Ectodermal cell (in vitro differentiated cells): Measurements from ENCODE around the gene ARID4B.
"Not testable (repeated sequence)": the region's sequence is repeated elsewhere in the genome, so short reads cannot be mapped to it uniquely, and the experiment has no call there.

Source experiments
- H3K27ac ChIP-seq: 2 replicates; pipeline ENCODE4 v1.7.0; 2013; ENCODE audit warnings: mild to moderate bottlenecking, low read depth, low read length; ENCODE audit not compliant: insufficient read depth, poor library complexity, severe bottlenecking
- H3K27me3 ChIP-seq: 2 replicates; pipeline ENCODE4 v1.7.0; 2013; ENCODE audit warnings: mild to moderate bottlenecking, low read length; ENCODE audit not compliant: insufficient read depth, control insufficient read depth, poor library complexity, severe bottlenecking
- H3K36me3 ChIP-seq: one replicate; pipeline ENCODE4 v1.7.0; 2013; ENCODE audit warnings: low read length; ENCODE audit not compliant: control insufficient read depth, insufficient read depth
- H3K4me1 ChIP-seq: one replicate; pipeline ENCODE4 v1.7.0; 2013; ENCODE audit warnings: low read length; ENCODE audit not compliant: control insufficient read depth, insufficient read depth
- H3K4me3 ChIP-seq: 2 replicates; pipeline ENCODE4 v1.7.0; 2013; ENCODE audit warnings: low read depth, low read length, control low read depth; ENCODE audit not compliant: insufficient read depth
- H3K9me3 ChIP-seq: 2 replicates; pipeline ENCODE4 v1.7.0; 2013; ENCODE audit warnings: mild to moderate bottlenecking, low read length, moderate library complexity; ENCODE audit not compliant: control insufficient read depth
- WGBS, 2 experiments: methylation state at CpG; one replicate each; pipeline ENCODE4 v1.1.7; 2013; ENCODE audit warnings: missing lambda C conversion rate in 2 of 2; 5-methylcytosine and 5-hydroxymethylcytosine counted together

ARID4B gene

DNA sequence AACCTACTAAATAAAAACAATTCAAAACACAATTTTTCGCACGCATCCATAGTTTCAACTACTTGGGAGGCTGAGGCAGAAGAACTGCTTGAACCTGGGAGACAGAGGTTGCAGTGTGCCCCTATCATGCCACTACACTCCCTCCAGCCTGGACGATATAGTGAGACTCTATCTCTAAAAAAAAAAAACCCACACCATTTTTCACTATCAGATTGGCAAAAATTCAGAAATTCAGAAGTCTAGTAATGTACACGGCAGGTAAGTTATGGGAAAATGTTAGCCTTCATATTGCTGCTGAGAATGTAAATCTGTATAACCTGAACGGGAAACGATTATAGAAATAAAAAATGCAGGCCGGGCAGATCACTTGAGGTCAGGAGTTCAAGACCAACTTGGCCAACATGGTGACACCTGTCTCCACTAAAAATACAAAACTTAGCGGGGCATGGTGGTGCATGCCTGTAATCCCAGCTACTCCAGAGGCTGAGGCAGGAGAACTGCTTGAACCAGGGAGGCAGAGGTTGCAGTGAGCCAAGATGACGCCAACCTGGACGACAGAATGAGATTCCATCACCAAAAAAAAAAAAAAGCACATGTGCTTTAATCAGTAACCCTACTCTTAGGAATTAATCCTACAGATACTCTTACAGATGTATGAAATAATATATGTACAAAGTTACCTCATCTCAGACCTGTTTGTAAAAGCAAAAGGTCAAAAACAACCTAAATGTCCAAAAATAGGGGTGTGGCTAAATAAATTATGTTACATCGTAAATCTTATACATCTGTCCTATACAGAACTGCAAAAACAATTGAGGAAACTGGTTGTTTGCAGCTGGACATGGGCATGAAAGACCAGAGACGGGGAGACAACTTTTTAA, 37.9 kb downstream of the ARID4B start:
- Histone ChIP-seq H3K4me3 (no peak overlapping the region), H3K27me3 (no peaks in the 10 kb centered on the region), H3K36me3 (no peaks in the 10 kb centered on the region), H3K4me1 (no peaks in the 10 kb centered on the region), H3K27ac (no peak overlapping the region), H3K9me3 (no peaks in the 10 kb centered on the region)
- WGBS, 2 experiments: 94 to 97% methylated on average over 11 of the region's 12 CpGs

DNA sequence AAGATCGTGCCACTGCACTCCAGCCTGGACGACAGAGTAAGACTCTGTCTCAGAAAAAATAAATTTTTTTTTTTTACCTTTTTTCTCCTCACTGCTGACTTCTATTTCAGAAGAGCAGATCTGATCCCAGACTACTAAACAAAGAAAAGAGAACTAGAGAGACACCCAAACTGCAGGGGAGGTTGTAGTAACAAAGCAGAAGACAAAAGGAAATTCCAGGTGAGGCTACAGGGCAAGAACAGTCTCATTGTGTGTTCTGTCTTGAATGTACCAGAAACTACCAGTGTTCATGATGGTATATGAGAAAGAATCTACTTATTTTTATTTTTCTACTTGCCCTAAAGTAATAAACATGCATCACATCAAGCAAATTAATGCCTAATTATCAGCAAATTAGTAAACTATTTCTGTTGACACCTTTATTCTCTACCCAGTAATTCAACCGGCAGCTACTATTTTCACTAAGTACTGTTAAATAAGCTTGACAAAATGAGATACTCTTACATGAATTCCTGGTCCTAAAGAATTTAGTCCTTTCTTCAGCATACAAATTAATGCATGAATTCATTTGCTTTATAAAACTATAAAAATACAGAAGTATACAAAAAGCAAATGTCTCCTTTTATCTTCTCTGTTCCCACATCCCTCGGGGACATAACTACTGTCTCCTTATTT, 40.6 kb downstream of the ARID4B start:
- Histone ChIP-seq H3K36me3 (no peaks in the 10 kb centered on the region), H3K27me3 (no peaks in the 10 kb centered on the region), H3K27ac (no peak overlapping the region), H3K9me3 (no peaks in the 10 kb centered on the region), H3K4me1 (no peaks in the 10 kb centered on the region), H3K4me3 (no peak overlapping the region)
- 86 to 95% methylated on average over 4 of the region's 4 CpGs for WGBS, 2 experiments

DNA sequence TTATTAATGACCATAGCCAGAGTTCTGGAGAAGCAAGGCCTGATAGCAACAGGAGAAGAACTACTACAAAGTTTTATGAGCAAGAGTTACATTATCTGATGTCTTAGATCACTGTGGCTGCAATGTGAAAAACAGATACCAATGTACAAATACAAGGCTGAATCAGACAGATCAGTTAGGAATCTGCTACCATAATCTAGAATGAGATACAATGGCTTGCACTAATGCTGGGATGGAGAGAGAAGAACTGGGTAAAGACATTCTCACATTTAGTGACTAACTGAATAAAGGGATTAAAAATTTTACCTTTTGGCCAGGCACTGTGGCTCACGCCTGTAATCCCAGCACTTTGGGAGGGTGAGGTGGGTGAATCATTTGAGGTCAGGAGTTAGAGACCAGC, 41.3 kb downstream of the ARID4B start:
- no peaks in the 10 kb centered on the region for H3K36me3 ChIP-seq
- H3K4me1 ChIP-seq: no peaks in the 10 kb centered on the region
- WGBS, 2 experiments: 89 to 93% methylated on average over 1 of the region's 1 CpG
- no peaks in the 10 kb centered on the region for H3K27me3 ChIP-seq
- H3K4me3 ChIP-seq: no peak overlapping the region
- H3K9me3 ChIP-seq: no peaks in the 10 kb centered on the region
- H3K27ac ChIP-seq: no peak overlapping the region

DNA sequence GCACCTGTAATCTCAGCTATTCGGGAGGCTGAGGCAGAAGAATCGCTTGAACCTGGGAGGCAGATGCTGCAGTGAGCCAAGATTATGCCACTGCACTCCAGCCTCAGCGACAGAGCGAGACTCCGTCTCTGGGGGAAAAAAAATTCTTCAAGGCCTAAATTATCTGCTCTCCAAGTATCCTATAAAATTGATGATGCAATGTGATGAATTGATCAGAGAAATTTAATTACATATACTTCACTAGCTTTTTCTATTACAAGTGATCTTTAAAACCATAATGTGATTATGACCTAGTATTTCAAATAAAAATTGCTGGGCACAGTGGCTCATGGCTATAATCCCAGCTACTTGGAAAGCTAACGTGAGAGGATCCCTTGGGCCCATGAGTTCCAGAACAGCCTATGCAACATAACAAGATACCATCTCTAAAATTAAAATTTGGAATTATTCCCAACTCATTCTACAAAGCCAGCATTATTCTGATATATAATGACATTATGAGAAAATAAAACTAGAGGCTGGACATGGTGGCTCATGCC, 43.7 kb downstream of the ARID4B start:
- WGBS, 2 experiments: 89 to 96% methylated on average over 6 of the region's 6 CpGs
- Histone ChIP-seq H3K4me3 (no peak overlapping the region), H3K36me3 (no peaks in the 10 kb centered on the region), H3K27ac (no peak overlapping the region), H3K9me3 (no peaks in the 10 kb centered on the region), H3K4me1 (peaks cover 5% of the 10 kb centered on the region), H3K27me3 (no peaks in the 10 kb centered on the region)

DNA sequence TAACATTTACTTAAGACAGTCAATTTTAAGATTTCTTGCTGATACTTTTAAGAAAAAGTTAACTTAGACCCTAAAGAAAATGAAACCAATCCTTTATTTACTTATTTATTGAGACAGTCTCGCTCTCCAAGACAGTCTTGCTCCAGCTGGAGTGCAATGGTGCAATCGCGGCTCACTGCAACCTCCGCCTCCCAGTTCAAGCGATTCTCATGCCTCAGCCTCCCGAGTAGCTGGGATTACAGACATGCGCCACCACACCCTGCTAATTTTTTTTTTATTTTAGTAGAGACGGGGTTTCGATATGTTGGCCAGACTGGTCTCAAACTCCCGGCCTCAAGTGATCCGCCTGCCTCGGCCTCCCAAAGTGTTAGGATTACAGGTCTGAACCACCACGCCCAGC, 44.3 kb downstream of the ARID4B start:
- H3K27ac ChIP-seq: not testable (repeated sequence)
- WGBS, 2 experiments: 93 to 96% methylated on average over 13 of the region's 13 CpGs

DNA sequence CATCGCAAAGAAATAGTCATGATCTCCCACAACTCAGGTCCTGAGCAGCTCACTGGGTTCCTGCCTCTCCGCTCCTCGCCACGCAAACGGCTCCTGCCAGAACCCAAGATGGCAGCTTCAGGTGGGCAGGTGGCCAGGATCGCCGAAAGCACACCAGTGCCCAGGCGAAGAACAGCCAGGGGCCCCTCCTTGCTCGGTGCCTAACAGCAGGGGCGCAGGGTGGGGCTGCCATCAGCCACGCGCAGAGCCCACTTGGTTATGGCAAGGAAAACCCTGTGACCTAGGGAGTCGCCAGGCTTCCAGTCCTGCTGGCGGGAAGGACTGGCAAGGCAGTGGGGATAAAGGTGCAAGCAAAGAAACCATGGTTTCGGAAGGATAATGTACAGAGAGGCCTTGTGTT, 47.5 kb downstream of the ARID4B start:
- Histone ChIP-seq H3K9me3 (no peaks in the 10 kb centered on the region), H3K4me3 (no peak overlapping the region), H3K27me3 (no peaks in the 10 kb centered on the region), H3K36me3 (no peaks in the 10 kb centered on the region), H3K27ac (no peak overlapping the region), H3K4me1 (peaks cover 5% of the 10 kb centered on the region)
- WGBS, 2 experiments: 94% methylated on average over 15 of the region's 15 CpGs

More for the DNA sequence above, 44.3 kb downstream of the ARID4B start:
- not testable (repeated sequence) for H3K4me3 ChIP-seq, H3K4me1 ChIP-seq, H3K9me3 ChIP-seq, H3K27me3 ChIP-seq, H3K36me3 ChIP-seq

DNA sequence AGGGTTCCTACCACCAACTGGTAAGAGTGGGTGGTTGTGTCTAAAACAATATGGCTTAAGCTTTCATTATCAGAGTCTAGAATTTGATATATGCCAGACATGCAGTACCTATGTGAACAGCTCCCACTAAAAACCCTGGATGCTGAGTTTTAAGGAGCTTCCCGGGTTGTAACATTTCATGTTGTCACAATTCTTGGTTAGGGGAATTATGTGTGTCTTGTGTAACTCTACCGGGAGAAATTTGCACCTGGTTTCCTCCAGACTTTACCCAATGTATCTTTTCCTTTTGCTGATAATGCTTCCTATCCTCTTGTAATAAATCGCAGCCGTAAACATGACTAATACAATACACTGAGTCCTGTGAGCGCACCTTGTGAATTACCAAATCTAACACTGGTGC, 48.3 kb downstream of the ARID4B start:
- no peaks in the 10 kb centered on the region for H3K9me3 ChIP-seq
- no peak overlapping the region for H3K4me3 ChIP-seq
- 78 to 82% methylated on average over 5 of the region's 5 CpGs for WGBS, 2 experiments

DNA sequence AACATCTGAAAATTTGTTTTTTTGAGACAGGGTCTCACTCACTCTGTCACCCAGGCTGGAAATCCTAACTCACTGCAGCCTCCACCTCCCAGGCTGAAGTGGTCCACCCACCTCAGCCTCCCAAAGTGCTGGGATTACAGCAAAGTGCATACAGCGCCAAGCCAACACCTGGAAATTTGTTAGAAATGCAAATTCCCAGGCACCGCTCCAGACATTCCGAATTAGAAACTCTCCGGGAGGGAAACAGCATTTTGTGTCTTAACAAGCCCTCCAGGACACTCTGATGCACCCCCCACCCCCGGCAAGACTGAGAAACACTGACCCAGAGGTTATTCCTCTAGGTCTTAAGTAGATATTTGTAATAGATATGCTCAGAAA, 49.1 kb downstream of the ARID4B start:
- Histone ChIP-seq H3K4me3 (no peak overlapping the region), H3K27me3 (no peaks in the 10 kb centered on the region), H3K36me3 (no peaks in the 10 kb centered on the region), H3K9me3 (no peaks in the 10 kb centered on the region), H3K27ac (no peak overlapping the region), H3K4me1 (peaks cover 5% of the 10 kb centered on the region)
- WGBS, 2 experiments: 73 to 75% methylated on average over 4 to 5 of the region's 5 CpGs

More for the DNA sequence above, 48.3 kb downstream of the ARID4B start:
- no peaks in the 10 kb centered on the region for H3K36me3 ChIP-seq
- H3K27me3 ChIP-seq: no peaks in the 10 kb centered on the region
- H3K4me1 ChIP-seq: peaks cover 5% of the 10 kb centered on the region
- H3K27ac ChIP-seq: no peak overlapping the region

DNA sequence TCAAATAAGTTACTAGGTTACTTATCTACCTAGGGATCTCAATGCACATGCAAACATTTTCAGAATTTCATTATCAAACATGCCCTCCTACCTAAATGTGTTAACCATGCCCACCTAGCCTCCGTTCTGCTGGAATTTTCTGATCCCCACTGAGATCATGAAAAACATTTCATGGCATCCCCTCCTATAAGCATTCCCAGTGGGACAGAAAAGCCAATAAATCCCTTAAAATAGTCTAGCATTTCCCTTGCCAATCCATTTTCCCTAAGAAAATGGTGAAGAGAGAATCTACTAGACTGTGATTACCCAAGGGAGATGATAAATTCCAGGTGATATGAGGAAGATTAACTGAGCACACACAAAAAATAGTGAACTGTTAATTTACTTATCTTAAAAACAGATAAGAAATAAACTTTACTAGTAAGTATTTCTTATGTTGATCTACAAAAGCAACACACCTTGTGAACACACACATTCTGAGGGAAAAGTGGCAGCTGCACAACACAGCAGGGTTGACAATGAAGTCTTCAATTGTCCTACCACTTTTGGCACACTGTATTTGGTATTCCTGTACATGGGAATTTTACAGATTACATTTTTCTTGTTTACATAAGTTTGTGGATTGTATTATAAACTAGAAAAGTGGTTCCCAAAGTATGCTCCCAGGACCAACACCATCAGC, 49.6 kb downstream of the ARID4B start:
- no peaks in the 10 kb centered on the region for H3K27me3 ChIP-seq
- no peak overlapping the region for H3K27ac ChIP-seq
- no peaks in the 10 kb centered on the region for H3K36me3 ChIP-seq
- WGBS, 2 experiments: 91 to 94% methylated on average over 1 of the region's 1 CpG
- H3K9me3 ChIP-seq: no peaks in the 10 kb centered on the region
- H3K4me3 ChIP-seq: no peak overlapping the region
- peaks cover 5% of the 10 kb centered on the region for H3K4me1 ChIP-seq

DNA sequence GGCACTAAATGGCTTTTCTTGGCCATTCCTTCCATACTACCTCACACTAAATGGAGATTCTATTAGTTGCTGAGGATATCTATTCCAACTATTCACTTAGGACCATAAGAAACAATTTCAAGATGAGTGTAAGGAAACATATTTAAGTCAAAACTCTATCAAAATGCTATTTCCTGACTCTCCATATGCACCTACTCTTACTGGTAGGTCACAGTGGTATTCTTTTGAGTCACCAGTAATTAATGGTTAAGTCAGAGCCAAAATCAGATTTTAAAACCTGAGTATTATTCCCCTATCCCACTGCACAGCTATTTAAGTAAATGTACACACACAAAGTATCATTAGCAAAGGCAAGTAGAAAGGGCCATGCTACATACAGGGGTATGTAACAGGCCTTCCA, 50.3 kb downstream of the ARID4B start:
- Histone ChIP-seq H3K27ac (no peak overlapping the region), H3K9me3 (no peaks in the 10 kb centered on the region), H3K27me3 (no peaks in the 10 kb centered on the region), H3K4me3 (no peak overlapping the region), H3K36me3 (no peaks in the 10 kb centered on the region), H3K4me1 (peaks cover 5% of the 10 kb centered on the region)
